Neural cell (in vitro differentiated cells): ENCODE data around the gene SLC6A4. TPM values are rescaled to one million over a fixed set of nuclear protein-coding genes. Genes with fewer than 3 reads are reported as not detected.

ENCODE experiments used
- H2AFZ ChIP-seq: fragments of 200-600, 300-800 bp; sonication (generic), shearing (Covaris generic); 2 replicates; pipeline ENCODE4 v1.6.0; 2014; ENCODE audit warnings: low read depth, mild to moderate bottlenecking, antibody characterized with exemption, low read length, moderate library complexity
- H3F3A ChIP-seq: fragments of 200-600 bp; shearing (Covaris generic); 2 replicates; pipeline ENCODE4 v1.6.1; 2016; ENCODE audit warnings: mild to moderate bottlenecking, moderate library complexity, mixed read lengths, antibody characterized with exemption, low read length; ENCODE audit not compliant: insufficient read depth, poor library complexity, severe bottlenecking
- H3K27ac ChIP-seq: fragments of 200-600, 300-800 bp; sonication (generic), shearing (Covaris generic); 2 replicates; pipeline ENCODE4 v1.5.1; 2014; ENCODE audit warnings: mild to moderate bottlenecking, low read length, moderate library complexity
- H3K27me3 ChIP-seq: fragments of 300-800, 200-600 bp; sonication (generic), shearing (Covaris generic); 2 replicates; pipeline ENCODE4 v1.6.0; 2014; ENCODE audit warnings: mild to moderate bottlenecking, low read depth, low read length, moderate library complexity; ENCODE audit not compliant: insufficient read depth
- H3K36me3 ChIP-seq: fragments of 300-800, 200-600 bp; sonication (generic), shearing (Covaris generic); 2 replicates; pipeline ENCODE4 v1.5.1; 2014; ENCODE audit warnings: mild to moderate bottlenecking, antibody characterized with exemption, low read length, moderate library complexity; ENCODE audit not compliant: insufficient read depth
- H3K4me2 ChIP-seq: fragments of 300-800, 200-600 bp; sonication (generic), shearing (Covaris generic); 2 replicates; pipeline ENCODE4 v1.6.0; 2014; ENCODE audit warnings: mild to moderate bottlenecking, low read length
- H3K4me3 ChIP-seq: fragments of 300-800, 200-600 bp; sonication (generic), shearing (Covaris generic); 2 replicates; pipeline ENCODE4 v1.5.1; 2014; ENCODE audit warnings: mild to moderate bottlenecking, low read length, moderate library complexity
- H3K79me2 ChIP-seq: fragments of 200-600 bp; shearing (Covaris generic); replicated peaks from 2 replicates; pipeline ENCODE4 v1.6.0; 2014; ENCODE audit warnings: mild to moderate bottlenecking, low read length, moderate library complexity; ENCODE audit not compliant: insufficient read depth
- H3K9ac ChIP-seq: fragments of 300-800, 200-600 bp; sonication (generic), shearing (Covaris generic); 2 replicates; pipeline ENCODE4 v1.6.1; 2016; ENCODE audit warnings: mild to moderate bottlenecking, low read length, mixed read lengths
- H3K9me2 ChIP-seq: fragments of 200-600 bp; shearing (Covaris generic); 2 replicates; pipeline ENCODE4 v1.6.1; 2016; ENCODE audit warnings: mild to moderate bottlenecking, low read length, mixed read lengths; ENCODE audit not compliant: insufficient read depth
- H3K9me3 ChIP-seq: fragments of 200-600, 300-800 bp; sonication (generic), shearing (Covaris generic); 2 replicates; pipeline ENCODE4 v1.6.1; 2016; ENCODE audit warnings: mild to moderate bottlenecking, mixed run types, low read length, moderate library complexity, mixed read lengths
- H4K20me1 ChIP-seq: fragments of 200-600 bp; shearing (Covaris generic); 2 replicates; pipeline ENCODE4 v1.6.1; 2016; ENCODE audit warnings: mild to moderate bottlenecking, mixed run types; ENCODE audit not compliant: insufficient read depth
- EP300 ChIP-seq: fragments of 450-650 bp; conservative IDR thresholded peaks from 2 replicates; pipeline ENCODE4 v1.6.1; 2014; ENCODE audit warnings: antibody characterized with exemption, mild to moderate bottlenecking, moderate library complexity; ENCODE audit not compliant: poor library complexity, severe bottlenecking
- EZH2 ChIP-seq: fragments of 200-600, 300-800 bp; shearing (Covaris generic), sonication (generic); IDR thresholded peaks from 2 replicates; pipeline ENCODE4 v1.6.1; 2014; ENCODE audit warnings: antibody characterized with exemption, low read length, borderline replicate concordance, mild to moderate bottlenecking; ENCODE audit not compliant: insufficient read depth, poor library complexity, severe bottlenecking
- MXI1 ChIP-seq: fragments of 450-650 bp; conservative IDR thresholded peaks from 2 replicates; pipeline ENCODE4 v1.6.1; 2014; ENCODE audit warnings: antibody characterized with exemption, mild to moderate bottlenecking; ENCODE audit not compliant: poor library complexity, severe bottlenecking
- POLR2AphosphoS5 ChIP-seq: IDR thresholded peaks from 2 replicates; pipeline ENCODE4 v1.6.1; 2012
- RAD21 ChIP-seq: fragments of 450-650 bp; conservative IDR thresholded peaks from 2 replicates; pipeline ENCODE4 v1.6.1; 2014; ENCODE audit warnings: antibody characterized with exemption, mild to moderate bottlenecking, moderate library complexity
- SMC3 ChIP-seq: fragments of 450-650 bp; conservative IDR thresholded peaks from 2 replicates; pipeline ENCODE4 v1.6.1; 2014; ENCODE audit warnings: antibody characterized with exemption, mild to moderate bottlenecking, moderate library complexity; ENCODE audit not compliant: poor library complexity
- TAF1 ChIP-seq: IDR thresholded peaks from 2 replicates; pipeline ENCODE4 v1.6.1; 2012; ENCODE audit warnings: low read depth
- polyA plus RNA-seq: library from polyadenylated mRNA; depleted of rRNA; stranded (reverse); fragments of >200 nt; gene quantifications from 2 replicates; pipeline ENCODE4 v1.2.3, GENCODE V29; 2014
- TF ChIP-seq, protein P1 (sequence below): IDR thresholded peaks from 2 replicates; pipeline ENCODE4 v1.6.1; 2012; ENCODE audit warnings: borderline replicate concordance
- TF ChIP-seq, protein P2 (sequence below): fragments of 450-650 bp; IDR thresholded peaks from 2 replicates; pipeline ENCODE4 v1.5.1; 2014; ENCODE audit warnings: antibody characterized with exemption, mild to moderate bottlenecking, moderate library complexity; ENCODE audit not compliant: poor library complexity, severe bottlenecking

The SLC6A4 gene
- polyA plus RNA-seq, 1 donor from 2014 or later: 1.1 TPM

DNA sequence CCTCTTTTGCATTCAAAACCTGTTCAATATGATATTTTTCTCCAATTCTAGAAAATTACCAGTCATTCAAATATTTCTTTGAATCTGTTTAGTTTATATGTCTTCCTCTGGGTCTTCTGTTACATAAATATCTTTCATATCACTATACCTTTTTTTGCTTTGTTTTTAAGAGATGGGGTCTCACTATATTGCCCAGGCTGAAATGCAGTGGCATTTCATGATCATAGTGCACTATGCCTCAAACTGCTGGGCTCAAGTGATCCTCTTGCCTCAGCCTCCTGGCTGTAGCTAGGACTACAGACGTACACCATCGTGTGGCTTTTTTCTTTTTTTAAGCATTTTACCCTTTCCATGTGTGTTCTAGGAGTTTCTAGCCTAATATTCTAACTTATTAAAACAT is 80.1 kb downstream of the SLC6A4 start:
- Histone ChIP-seq H3K27ac (no peak overlapping the region), H2AFZ (no peak overlapping the region), H3K4me2 (no peak overlapping the region), H3K36me3 (no peaks in the 10 kb centered on the region), H3K9me3 (no peaks in the 10 kb centered on the region), H3K9ac (no peak overlapping the region), H3K27me3 (no peaks in the 10 kb centered on the region), H3K79me2 (peaks cover 20% of the 10 kb centered on the region), H3F3A (no peaks in the 10 kb centered on the region), H4K20me1 (no peaks in the 10 kb centered on the region), H3K9me2 (no peaks in the 10 kb centered on the region), H3K4me3 (no peak overlapping the region)
- TF ChIP-seq SMC3: no peak
- TF ChIP-seq POLR2AphosphoS5: no peak
- TF ChIP-seq EZH2: no peak
- TF ChIP-seq, protein P1, sequence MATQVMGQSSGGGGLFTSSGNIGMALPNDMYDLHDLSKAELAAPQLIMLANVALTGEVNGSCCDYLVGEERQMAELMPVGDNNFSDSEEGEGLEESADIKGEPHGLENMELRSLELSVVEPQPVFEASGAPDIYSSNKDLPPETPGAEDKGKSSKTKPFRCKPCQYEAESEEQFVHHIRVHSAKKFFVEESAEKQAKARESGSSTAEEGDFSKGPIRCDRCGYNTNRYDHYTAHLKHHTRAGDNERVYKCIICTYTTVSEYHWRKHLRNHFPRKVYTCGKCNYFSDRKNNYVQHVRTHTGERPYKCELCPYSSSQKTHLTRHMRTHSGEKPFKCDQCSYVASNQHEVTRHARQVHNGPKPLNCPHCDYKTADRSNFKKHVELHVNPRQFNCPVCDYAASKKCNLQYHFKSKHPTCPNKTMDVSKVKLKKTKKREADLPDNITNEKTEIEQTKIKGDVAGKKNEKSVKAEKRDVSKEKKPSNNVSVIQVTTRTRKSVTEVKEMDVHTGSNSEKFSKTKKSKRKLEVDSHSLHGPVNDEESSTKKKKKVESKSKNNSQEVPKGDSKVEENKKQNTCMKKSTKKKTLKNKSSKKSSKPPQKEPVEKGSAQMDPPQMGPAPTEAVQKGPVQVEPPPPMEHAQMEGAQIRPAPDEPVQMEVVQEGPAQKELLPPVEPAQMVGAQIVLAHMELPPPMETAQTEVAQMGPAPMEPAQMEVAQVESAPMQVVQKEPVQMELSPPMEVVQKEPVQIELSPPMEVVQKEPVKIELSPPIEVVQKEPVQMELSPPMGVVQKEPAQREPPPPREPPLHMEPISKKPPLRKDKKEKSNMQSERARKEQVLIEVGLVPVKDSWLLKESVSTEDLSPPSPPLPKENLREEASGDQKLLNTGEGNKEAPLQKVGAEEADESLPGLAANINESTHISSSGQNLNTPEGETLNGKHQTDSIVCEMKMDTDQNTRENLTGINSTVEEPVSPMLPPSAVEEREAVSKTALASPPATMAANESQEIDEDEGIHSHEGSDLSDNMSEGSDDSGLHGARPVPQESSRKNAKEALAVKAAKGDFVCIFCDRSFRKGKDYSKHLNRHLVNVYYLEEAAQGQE: no peak
- TF ChIP-seq TAF1: no peak
- TF ChIP-seq, protein P2, sequence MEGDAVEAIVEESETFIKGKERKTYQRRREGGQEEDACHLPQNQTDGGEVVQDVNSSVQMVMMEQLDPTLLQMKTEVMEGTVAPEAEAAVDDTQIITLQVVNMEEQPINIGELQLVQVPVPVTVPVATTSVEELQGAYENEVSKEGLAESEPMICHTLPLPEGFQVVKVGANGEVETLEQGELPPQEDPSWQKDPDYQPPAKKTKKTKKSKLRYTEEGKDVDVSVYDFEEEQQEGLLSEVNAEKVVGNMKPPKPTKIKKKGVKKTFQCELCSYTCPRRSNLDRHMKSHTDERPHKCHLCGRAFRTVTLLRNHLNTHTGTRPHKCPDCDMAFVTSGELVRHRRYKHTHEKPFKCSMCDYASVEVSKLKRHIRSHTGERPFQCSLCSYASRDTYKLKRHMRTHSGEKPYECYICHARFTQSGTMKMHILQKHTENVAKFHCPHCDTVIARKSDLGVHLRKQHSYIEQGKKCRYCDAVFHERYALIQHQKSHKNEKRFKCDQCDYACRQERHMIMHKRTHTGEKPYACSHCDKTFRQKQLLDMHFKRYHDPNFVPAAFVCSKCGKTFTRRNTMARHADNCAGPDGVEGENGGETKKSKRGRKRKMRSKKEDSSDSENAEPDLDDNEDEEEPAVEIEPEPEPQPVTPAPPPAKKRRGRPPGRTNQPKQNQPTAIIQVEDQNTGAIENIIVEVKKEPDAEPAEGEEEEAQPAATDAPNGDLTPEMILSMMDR: no peak
- no peak for TF ChIP-seq EP300
- no peak for TF ChIP-seq RAD21
- TF ChIP-seq MXI1: no peak

DNA sequence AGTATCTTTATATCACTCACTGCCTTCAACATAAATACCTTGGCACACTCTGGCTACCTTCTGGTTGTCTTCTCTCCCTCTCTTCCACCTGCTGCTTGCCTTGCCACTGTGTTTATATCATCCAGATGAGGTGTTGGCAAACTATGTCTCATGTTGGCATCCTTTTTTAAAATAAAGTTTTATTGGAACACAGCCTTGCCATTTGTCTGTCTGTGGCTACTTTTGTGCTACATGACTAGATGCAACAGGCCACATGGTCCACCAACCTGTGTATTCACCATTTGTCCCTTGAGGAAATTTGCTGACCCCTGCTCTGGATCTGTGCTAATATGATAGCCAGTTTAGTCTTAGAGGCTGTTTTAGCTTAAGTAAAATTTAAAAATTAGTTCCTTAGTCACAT is 82.0 kb downstream of the SLC6A4 start:
- Histone ChIP-seq H2AFZ (no peak overlapping the region), H3K27me3 (no peaks in the 10 kb centered on the region), H4K20me1 (no peaks in the 10 kb centered on the region), H3K4me3 (no peak overlapping the region), H3K9me2 (no peaks in the 10 kb centered on the region), H3K4me2 (no peak overlapping the region), H3K79me2 (peaks cover 3% of the 10 kb centered on the region), H3F3A (no peaks in the 10 kb centered on the region), H3K27ac (no peak overlapping the region), H3K9me3 (no peaks in the 10 kb centered on the region), H3K9ac (no peak overlapping the region), H3K36me3 (no peaks in the 10 kb centered on the region)
- no peak for TF ChIP-seq RAD21
- TF ChIP-seq EZH2: no peak

DNA sequence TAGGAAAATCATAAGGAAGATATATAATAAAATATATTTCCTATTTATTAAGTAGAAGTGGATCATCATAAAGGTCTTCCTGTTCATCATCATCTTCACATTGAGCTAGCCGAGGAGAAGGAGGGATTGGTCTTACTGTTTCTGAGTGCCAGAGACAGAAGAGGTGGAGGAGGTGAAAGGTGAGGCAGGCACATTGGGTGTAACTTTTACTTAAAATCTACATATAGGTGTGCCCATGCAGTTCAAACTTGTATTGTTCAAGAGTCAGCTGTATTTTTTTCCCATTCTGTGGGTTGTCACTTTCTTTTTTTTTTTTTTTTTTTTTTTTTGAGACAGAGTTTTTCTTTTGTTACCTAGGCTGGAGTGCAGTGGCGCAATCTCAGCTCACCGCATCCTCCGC is 84.0 kb downstream of the SLC6A4 start:
- TF ChIP-seq MXI1 (no peak), TAF1 (no peak), RAD21 (no peak), EP300 (no peak), EZH2 (no peak), SMC3 (no peak)
- TF ChIP-seq, protein P1: no peak
- TF ChIP-seq, protein P2: no peak
- Histone ChIP-seq H3K79me2 (peaks cover 6% of the 10 kb centered on the region), H3K9me2 (no peaks in the 10 kb centered on the region), H3K9ac (no peak overlapping the region), H4K20me1 (no peaks in the 10 kb centered on the region), H3K27me3 (no peaks in the 10 kb centered on the region), H3K9me3 (no peaks in the 10 kb centered on the region), H3K4me3 (no peak overlapping the region), H3K27ac (no peak overlapping the region), H2AFZ (no peak overlapping the region), H3F3A (no peaks in the 10 kb centered on the region), H3K36me3 (no peaks in the 10 kb centered on the region), H3K4me2 (no peak overlapping the region)
